ENCODE data around the gene KDM2A.

- TF ChIP-seq CTCF (conservative IDR thresholded peaks at IDR 0.05), result no peak
- no peak for TF ChIP-seq EZH2 (IDR thresholded peaks at IDR 0.05; ENCODE audit: low read depth)
These were observed 126.0 kb downstream of the KDM2A start for GRCh38 chr11:67245046-67245445.
